ENCODE data around the gene BNIP3.
"Not testable (repeated sequence)": the region's sequence is repeated elsewhere in the genome, so short reads cannot be mapped to it uniquely, and the experiment has no call there.

Gene BNIP3

DNA sequence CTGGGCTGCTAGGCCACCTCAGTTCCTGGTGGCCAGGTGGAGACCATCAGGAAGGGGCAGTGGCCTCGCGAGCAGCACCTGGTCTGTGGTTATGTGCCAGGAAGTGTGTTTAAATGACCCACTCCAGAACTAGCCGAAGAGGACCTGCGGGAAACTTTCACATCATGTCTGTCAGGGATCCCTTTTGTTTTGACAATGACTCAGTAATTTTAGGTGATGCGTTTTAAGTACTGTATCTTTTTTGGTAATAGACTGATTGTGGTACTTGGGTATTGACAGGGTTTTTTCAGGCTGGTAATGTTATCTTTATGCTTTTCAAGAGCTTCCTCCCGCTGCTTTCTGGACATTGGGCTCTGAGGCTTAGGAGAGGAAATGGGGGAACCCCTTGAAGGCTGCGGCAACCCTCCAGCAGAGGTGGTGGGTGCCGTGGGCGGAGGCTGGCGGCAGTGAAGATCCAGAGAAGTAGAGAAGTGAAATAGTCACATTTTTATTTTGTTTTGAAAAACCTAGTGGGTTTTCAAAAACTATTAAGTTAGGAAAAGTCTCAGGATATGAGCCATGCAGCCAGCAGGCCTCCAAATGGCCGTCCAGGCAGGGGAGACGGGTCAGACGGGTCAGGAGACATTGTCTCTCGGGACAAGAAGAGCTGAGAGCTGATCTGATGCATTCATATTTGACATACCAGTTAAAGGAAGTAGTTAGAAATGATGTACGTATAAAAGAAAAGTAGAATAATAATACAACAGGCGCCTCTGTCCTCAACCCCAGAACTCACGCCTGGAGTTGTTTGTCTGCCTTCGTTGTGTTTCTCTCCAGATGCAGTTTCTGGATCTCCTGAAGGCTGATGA lies 53.3 kb downstream of the BNIP3 start:
- DNase-seq: no peak

DNA sequence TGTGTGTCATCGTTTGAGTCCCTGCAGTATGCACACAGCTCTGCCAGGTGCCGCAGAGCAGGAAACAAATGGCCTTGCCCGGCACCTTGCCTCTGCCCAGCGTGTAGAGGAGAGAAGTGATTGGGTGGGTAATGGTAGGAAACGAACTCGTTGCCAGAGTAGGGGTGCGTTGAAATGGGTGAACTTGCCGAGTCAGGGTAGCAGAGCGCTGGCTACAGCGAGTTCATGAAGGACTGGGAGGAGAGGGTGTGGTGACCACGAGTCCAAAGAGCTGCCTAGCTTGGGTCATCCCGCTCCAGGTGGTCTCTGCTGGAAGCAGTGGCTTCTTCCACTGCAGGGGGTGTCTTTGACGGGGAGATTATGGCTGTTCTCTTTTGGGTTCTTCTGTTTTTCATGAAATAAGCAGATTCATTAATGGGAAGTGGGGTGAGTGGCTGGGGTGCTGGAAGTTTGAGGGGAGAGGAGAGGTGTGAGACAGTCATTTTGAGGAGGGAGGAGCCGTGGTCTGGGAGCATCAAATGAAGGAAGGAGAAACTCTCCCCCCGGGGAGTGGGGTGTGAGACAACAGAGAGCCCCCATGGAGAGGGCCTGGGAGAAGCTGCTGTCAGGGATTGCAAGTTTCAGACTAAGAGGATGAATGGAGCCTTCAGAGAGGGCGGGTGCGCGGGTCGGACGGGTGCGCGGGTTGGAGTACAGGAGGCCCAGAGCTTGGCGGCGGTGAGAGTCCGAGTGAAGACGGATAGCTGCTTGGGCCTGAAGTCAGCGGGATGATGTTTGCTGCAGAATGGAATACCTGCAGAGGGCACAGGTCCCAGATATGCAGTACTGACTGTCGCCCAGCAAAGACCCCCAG lies 54.8 kb downstream of the BNIP3 start:
- no peak for DNase-seq

DNA sequence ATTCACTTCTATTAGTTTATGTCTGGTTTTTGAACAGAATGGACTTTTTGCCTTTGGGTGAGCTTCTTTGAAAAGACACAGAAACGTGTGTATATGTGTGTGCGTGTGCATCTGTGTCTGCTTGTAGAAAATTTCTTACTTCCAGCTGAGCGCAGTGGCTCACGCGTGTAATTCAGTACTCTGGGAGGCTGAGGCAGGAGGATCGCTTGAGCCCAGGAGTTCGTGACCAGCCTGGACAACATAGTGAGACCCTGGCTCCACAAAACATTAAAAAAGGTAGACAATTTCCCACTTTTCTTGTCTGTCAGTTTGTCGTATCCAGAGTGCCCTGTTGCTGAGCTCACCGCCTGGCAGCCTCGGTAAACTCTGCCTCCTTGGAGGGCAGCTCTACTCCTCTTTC lies 55.5 kb downstream of the BNIP3 start:
- no peak for DNase-seq

DNA sequence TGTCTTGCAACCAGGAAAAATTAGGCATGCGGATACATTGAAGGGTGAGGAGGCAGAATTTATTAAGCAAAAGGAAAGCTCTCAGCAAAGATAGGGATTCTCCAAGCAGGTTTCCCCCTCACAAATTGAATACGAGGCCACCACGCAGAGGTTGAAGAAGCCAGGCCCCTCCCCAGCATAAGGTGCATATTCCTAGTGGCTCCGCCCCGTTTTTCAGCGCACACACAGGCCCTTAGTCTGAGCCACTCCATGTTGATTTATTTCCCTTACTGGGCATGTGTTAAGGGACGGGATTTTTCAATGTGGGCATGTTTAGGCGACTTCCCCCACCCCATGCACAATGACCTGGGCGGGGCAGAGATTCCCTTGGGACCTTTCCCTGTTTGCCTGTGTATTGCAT lies 56.0 kb downstream of the BNIP3 start:
- DNase-seq: peak; percentile 6

DNA sequence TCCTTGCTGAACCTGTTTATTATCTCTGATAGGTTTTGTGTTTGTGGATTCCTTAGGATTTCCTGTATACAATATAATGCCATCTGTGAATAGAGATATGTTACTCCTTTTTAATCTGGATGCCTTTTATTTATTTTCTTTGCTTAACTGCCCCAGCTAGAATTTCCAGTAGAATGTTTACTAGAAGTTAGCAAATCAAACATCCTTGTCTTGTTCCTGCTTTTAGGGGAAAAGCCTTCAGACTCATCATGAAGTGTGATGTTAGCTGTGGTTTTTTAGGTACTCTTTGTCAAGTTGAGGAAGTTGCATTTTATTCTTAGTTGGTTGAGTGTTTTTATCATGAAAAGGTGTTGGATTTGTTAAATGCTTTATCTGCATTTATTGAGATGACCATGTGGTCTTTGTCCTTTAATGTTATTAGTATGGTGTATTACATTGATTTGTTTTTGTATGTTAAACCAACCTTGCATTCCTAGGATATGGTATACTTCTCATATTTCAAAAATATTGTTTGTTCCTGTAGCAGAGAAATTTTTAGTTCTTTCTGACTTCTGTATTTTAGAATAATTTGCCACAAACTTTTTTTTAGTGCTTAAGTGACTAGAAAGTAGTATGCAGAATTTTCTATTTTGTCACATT lies 56.6 kb downstream of the BNIP3 start:
- no peak for DNase-seq

DNA sequence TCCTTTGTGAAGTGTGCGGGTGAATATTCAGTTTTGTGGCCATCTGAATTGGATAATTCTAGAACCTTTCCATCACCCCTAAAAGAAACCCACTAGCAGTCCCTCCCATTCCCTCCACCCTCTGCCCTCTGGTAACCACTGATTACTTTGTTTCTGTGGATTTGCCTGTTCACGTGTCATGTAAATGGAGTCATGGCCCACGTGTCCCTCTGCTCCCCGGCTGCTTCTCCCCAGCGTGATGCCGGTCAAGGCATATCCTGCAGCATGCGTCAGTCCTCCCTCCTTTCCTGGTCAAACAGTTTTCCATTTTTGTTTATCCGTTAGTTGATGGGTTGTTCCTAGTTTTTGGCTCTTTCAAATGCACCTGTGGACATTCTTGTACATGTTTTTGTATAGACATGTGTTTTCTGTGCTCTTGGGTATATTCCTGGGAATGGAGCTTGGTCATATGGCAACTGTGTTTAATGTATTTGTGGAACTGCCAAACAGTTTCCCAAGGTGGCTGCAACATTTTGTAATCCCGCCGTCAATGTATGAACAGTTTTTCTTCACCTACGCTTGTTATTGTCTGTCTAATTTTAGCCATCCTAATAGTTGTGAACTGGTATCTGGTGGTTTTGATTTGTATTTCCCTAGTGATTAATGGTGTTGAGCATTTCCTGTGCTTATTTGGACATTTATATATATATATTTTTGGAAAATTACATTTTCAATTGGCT lies 58.5 kb downstream of the BNIP3 start:
- no peak for DNase-seq

DNA sequence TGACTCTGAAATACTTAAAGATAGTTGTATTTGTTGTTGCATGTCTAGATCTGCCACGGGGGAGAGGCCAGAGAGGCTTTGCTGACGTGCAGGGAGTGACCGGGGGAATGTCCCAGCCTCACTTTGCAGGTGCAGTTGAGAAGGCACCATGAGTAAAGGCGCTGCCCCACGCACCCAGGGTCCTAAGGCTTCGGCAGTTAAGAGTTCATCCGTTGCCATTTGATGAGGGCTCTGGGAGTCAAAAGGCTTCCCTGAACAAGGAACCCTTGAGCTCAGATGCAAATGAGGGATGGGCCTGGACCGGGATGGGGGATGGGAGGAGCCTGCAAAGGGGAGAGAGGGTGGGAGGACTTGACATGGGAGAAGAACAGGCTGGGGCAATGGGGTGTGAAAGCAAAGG lies 60.5 kb downstream of the BNIP3 start:
- DNase-seq: peak; percentile 51

DNA sequence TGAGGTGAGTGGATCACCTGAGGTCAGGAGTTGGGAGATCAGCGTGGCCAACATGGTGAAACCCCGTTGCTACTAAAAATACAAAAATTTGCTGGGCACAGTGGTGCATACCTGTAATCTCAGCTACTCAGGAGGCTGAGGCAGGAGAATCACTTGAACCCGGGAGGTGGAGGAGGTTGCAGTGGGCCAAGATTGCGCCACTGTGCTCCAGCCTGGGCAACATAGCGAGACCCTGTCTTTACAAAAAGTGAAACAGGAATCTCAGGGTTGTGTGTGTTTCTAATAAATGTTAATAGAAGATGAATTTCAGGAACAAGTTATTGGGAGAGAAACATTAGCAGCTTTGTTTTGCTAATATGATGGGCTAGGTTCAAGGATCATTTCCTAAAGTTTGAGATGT lies 61.0 kb downstream of the BNIP3 start:
- DNase-seq: no peak

DNA sequence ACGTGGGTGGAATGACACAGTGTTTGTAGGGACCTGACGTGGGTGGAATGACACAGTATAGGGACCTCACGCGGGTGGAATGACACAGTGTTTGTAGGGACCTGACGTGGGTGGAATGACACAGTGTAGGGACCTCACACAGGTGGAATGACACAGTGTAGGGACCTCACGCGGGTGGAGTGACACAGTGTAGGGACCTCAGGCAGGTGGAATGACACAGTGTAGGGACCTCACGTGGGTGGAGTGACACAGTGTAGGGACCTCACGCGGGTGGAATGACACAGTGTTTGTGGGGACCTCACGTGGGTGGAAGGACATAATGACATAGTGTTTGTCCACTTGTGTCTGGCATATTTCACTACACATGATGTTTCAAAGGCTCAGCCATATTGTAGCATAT lies 61.6 kb downstream of the BNIP3 start:
- no peak for DNase-seq

DNA sequence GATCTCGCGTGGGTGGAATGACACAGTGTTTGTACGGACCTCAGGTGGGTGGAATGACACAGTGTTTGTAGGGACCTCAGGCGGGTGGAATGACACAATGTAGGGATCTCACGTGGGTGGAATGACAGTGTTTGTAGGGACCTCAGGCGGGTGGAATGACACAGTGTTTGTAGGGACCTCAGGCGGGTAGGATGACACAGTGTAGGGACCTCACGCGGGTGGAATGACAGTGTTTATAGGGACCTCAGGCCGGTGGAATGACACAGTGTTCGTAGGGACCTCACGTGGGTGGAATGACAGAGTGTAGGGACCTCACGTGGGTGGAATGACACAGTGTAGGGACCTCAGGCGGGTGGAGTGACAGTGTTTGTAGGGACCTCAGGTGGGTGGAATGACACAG lies 62.3 kb downstream of the BNIP3 start:
- not testable (repeated sequence) for DNase-seq

Measured in NCI-H69 (cell line).